Panc1 (cell line): ENCODE data around the gene DIAPH2. TPM values are rescaled to one million over a fixed set of nuclear protein-coding genes. Genes with fewer than 3 reads are reported as not detected.
A peak's percentile ranks its signal among the peaks of the same experiment; 100 is the strongest.

Experiments
- ATAC-seq: fragments of 200-7000 bp; cut with Tn5 transposase; 2 replicates; pipeline ENCODE4 v1.9.1; 2020; ENCODE audit warnings: mild to moderate bottlenecking, moderate library complexity
- BruUV-seq: library from RNA; stranded (reverse); fragments of 400-500 nt; replicated peaks from 2 replicates; lab custom pipeline; 2021; lab: Mats Ljungman, UMichigan
- CTCF ChIA-PET: fragments of 300-600 bp; sonication (Branson Sonifier 250); formaldehyde crosslinking; loops from one replicate; lab custom pipeline; 2022; ENCODE audit warnings: antibody characterized with exemption; lab: Charles Lee
- POLR2A ChIA-PET: fragments of 300-600 bp; sonication (Branson Sonifier 250); formaldehyde crosslinking; loops from one replicate; lab custom pipeline; 2022; ENCODE audit warnings: antibody characterized with exemption; lab: Charles Lee
- DNase-seq: peaks from one replicate; pipeline ENCODE4 v3.0.0-alpha.2; 2010; ENCODE audit warnings: low read depth, low spot score
- H3K27ac ChIP-seq: 2 replicates; pipeline ENCODE4 v1.5.1; 2011; ENCODE audit warnings: mild to moderate bottlenecking, low read length, inconsistent platforms
- H3K27me3 ChIP-seq: fragments of 200-500 bp; sonication (Bioruptor generic); 2 replicates; pipeline ENCODE4 v1.6.0; 2014; ENCODE audit warnings: low read length, inconsistent platforms; ENCODE audit not compliant: control insufficient read depth, insufficient read depth
- H3K36me3 ChIP-seq: fragments of 200-500 bp; sonication (Bioruptor generic); 2 replicates; pipeline ENCODE4 v1.5.1; 2014; ENCODE audit warnings: inconsistent platforms, mild to moderate bottlenecking, low read length, moderate library complexity; ENCODE audit not compliant: control insufficient read depth, insufficient read depth
- H3K4me1 ChIP-seq: 2 replicates; pipeline ENCODE4 v1.5.1; 2011; ENCODE audit warnings: inconsistent platforms, mild to moderate bottlenecking, low read length, moderate library complexity; ENCODE audit not compliant: control insufficient read depth, insufficient read depth
- H3K4me3 ChIP-seq, 2 experiments: 2 replicates each; pipeline ENCODE4 v1.5.1; 2011 to 2012; ENCODE audit warnings: low read depth in 2 of 2, low read length in 2 of 2, mild to moderate bottlenecking in 2 of 2, inconsistent platforms in 1 of 2, moderate library complexity in 1 of 2
- H3K9me3 ChIP-seq: fragments of 200-500 bp; sonication (Bioruptor generic); 2 replicates; pipeline ENCODE4 v1.5.1; 2014; ENCODE audit warnings: low read depth, mild to moderate bottlenecking, inconsistent platforms, low read length, moderate library complexity; ENCODE audit not compliant: control insufficient read depth, insufficient read depth
- CTCF ChIP-seq: fragments of 450-650 bp; IDR thresholded peaks from 2 replicates; pipeline ENCODE4 v1.5.1; 2017; ENCODE audit warnings: mild to moderate bottlenecking
- POLR2AphosphoS5 ChIP-seq: IDR thresholded peaks from 2 replicates; pipeline ENCODE4 v1.6.1; 2012; ENCODE audit warnings: mild to moderate bottlenecking, low read depth, low read length, moderate library complexity
- REST ChIP-seq, 2 experiments: IDR thresholded peaks; 2 replicates each; pipeline ENCODE4 v1.6.1; 2011 to 2012; ENCODE audit warnings: low read depth in 2 of 2, control low read depth in 1 of 2, low read length in 1 of 2, mild to moderate bottlenecking in 1 of 2, moderate library complexity in 1 of 2; ENCODE audit not compliant: insufficient read depth in 1 of 2
- SIN3A ChIP-seq: IDR thresholded peaks from 2 replicates; pipeline ENCODE4 v1.6.1; 2012; ENCODE audit warnings: low read depth, mild to moderate bottlenecking, low read length, moderate library complexity, borderline replicate concordance; ENCODE audit not compliant: insufficient read depth
- TCF7L2 ChIP-seq: IDR thresholded peaks from 2 replicates; pipeline ENCODE4 v1.6.1; 2011; ENCODE audit warnings: mild to moderate bottlenecking, low read depth, low read length, inconsistent platforms
- in situ Hi-C: cut with HindIII; loops from 2 replicates; pipeline ENCODE4 v1.10.0; 2016; ENCODE audit warnings: low sequenced_read_pairs, low pct_unique_long_range_greater_than_20kb
- intact Hi-C: fragments of 100-400 bp; cut with micrococcal nuclease; formaldehyde crosslinking; loops from one replicate; pipeline ENCODE4 v1.10.0; 2022; ENCODE audit not compliant: unreplicated experiment
- total RNA-seq: library from RNA; stranded (reverse); gene quantifications from one replicate; pipeline ENCODE4 v1.2.1, GENCODE V29; 2021; ENCODE audit not compliant: unreplicated experiment

The DIAPH2 gene
- total RNA-seq, 1 experiment from 2014 or later, result 17.0 TPM

GRCh38 chrX:97609938-97610337, 925.3 kb downstream of the DIAPH2 start:
- ATAC-seq, result no peak
- Histone ChIP-seq H3K9me3 (no peaks in the 10 kb centered on the region), H3K36me3 (no peaks in the 10 kb centered on the region), H3K4me1 (no peaks in the 10 kb centered on the region), H3K27me3 (no peaks in the 10 kb centered on the region), H3K4me3 (no peak overlapping the region), H3K27ac (no peak overlapping the region)
- BruUV-seq, result no TSS peak
- in situ Hi-C loops (no loop called here), intact Hi-C loops (no loop called here)
- ChIA-PET CTCF (no interaction called here), POLR2A (no interaction called here)
- TF ChIP-seq CTCF, result no peak
- TF ChIP-seq TCF7L2, result no peak
- TF ChIP-seq REST (IDR thresholded peaks at IDR 0.05; ENCODE audit: insufficient read depth in 1 of 2, low read depth in 2 of 2, low read length in 1 of 2), result no peak
- no peak for TF ChIP-seq SIN3A
- TF ChIP-seq POLR2AphosphoS5, result no peak
- no peak for DNase-seq

- no TSS peak for BruUV-seq
- CTCF ChIA-PET, result interaction anchor here (0.6 kb wide), 1 partner anchor 1304 kb away, joined by 3 read pairs; no protein-coding TSS in a partner anchor
- POLR2A ChIA-PET, result no interaction called here
- H3K27me3 ChIP-seq, result no peaks in the 10 kb centered on the region
- no peaks in the 10 kb centered on the region for H3K4me1 ChIP-seq
- in situ Hi-C loops, result no loop called here
- no peaks in the 10 kb centered on the region for H3K36me3 ChIP-seq
- no peak overlapping the region for H3K4me3 ChIP-seq
- no peak overlapping the region for H3K27ac ChIP-seq
- DNase-seq (no peak), ATAC-seq (0 out of 2 replicates have a peak, but pooled peaks have one; percentile 34)
- no peaks in the 10 kb centered on the region for H3K9me3 ChIP-seq
- intact Hi-C loops, result no loop called here
- TF ChIP-seq POLR2AphosphoS5, result no peak
- no peak for TF ChIP-seq SIN3A
- no peak for TF ChIP-seq CTCF
- no peak for TF ChIP-seq TCF7L2
- TF ChIP-seq REST (IDR thresholded peaks at IDR 0.05; ENCODE audit: insufficient read depth in 1 of 2, low read depth in 2 of 2, low read length in 1 of 2), result no peak
These were observed 932.4 kb downstream of the DIAPH2 start for GRCh38 chrX:97616883-97617530.
